ENCODE data around the gene ZNF628.
"Not testable (repeated sequence)": the region's sequence is repeated elsewhere in the genome, so short reads cannot be mapped to it uniquely, and the experiment has no call there.

The ZNF628 gene

DNA sequence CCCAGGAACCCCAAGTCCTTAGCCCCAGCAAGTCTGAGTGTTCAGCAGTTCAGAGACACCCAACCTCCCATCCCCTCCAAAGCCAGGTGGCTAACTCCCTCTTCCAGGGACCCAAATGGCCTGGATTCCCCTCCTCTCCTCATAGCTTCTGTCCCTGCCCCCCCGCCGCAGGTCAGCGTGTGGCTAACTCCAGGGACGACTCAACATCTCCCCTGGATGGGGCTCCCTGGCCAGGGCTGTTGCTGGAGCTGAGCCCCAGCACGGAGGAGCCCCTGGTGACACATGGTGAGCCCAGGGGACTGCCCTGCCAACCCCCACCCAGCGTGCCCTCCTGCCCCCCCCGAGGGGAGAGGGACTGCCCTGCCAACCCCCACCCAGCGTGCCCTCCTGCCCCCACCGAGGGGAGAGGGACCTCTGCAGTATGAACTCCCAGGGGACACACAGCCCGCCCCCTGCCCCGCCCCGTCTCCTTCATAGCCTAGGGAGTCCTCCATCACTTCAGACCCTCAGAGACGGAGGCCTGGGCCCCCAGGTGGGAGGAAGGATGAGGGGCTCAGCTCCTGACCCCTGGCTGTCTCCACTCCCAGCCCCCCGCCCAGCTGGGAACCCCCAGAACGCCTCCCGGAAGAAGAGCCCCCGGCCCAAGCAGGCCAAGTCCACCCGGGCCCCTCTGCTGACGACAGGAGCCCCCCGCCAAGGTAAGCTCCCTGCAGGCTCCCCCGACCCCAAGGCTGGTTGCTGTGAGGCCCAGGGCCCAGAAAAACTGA is 13.5 kb downstream of the ZNF628 start:
- peaks cover 21% of the 10 kb centered on the region for H3K4me1 Mint-ChIP-seq (ENCODE audit: low read depth)
- no peak for DNase-seq
- H3K9me3 Mint-ChIP-seq = no peaks in the 10 kb centered on the region
- H3K36me3 Mint-ChIP-seq (ENCODE audit: low read depth) = peaks cover 3% of the 10 kb centered on the region
- no peak overlapping the region for H3K27ac Mint-ChIP-seq
- H3K27me3 Mint-ChIP-seq = peaks cover 14% of the 10 kb centered on the region
- no peak overlapping the region for H3K4me3 Mint-ChIP-seq

DNA sequence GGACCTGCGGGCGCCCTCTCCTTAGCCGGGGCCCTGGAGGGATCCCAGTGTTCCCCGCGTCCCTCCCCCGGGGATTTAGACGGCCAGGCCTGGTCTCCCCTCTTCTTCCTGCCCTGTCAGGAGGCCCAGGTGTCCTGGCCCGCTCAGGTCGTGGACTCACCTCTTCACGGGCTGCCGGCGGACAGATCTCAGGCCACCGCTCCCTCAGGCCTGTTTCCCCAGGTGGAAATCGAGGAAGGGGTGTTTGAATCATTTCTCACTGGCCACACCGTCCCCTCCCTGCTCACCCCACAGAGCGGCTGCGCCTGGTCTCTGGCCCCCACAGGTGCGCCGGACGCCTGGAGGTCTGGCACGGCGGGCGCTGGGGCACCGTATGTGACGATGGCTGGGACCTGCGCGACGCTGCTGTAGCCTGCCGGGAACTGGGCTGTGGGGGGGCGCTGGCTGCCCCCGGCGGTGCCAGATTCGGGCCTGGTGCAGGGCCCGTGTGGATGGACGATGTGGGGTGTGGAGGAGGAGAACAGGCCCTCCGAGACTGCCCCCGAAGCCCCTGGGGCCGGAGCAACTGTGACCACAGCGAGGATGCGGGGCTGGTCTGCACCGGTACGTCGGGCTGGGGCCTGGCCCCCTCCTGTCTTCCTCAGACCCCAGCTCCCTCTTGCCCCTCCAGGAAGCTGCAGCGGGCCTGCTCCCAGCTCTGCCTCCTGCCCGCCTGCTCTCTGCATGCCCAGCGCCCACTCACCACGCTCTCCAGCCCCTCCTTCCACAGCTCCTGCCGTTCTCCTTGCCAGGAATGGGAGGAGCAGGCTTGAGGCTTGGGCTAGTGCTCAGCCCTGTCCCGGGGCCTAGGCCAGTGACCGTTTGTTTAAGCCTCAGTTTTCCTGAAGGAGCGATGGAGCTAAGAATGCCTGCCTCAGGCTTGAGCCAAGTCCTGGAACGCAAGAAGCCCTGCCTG is 14.3 kb downstream of the ZNF628 start:
- H3K4me1 Mint-ChIP-seq (ENCODE audit: low read depth) = peaks cover 19% of the 10 kb centered on the region
- no peak overlapping the region for H3K4me3 Mint-ChIP-seq
- no peak for DNase-seq
- H3K27me3 Mint-ChIP-seq = peaks cover 14% of the 10 kb centered on the region
- H3K9me3 Mint-ChIP-seq = no peaks in the 10 kb centered on the region
- peaks cover 3% of the 10 kb centered on the region for H3K36me3 Mint-ChIP-seq (ENCODE audit: low read depth)
- no peak overlapping the region for H3K27ac Mint-ChIP-seq

DNA sequence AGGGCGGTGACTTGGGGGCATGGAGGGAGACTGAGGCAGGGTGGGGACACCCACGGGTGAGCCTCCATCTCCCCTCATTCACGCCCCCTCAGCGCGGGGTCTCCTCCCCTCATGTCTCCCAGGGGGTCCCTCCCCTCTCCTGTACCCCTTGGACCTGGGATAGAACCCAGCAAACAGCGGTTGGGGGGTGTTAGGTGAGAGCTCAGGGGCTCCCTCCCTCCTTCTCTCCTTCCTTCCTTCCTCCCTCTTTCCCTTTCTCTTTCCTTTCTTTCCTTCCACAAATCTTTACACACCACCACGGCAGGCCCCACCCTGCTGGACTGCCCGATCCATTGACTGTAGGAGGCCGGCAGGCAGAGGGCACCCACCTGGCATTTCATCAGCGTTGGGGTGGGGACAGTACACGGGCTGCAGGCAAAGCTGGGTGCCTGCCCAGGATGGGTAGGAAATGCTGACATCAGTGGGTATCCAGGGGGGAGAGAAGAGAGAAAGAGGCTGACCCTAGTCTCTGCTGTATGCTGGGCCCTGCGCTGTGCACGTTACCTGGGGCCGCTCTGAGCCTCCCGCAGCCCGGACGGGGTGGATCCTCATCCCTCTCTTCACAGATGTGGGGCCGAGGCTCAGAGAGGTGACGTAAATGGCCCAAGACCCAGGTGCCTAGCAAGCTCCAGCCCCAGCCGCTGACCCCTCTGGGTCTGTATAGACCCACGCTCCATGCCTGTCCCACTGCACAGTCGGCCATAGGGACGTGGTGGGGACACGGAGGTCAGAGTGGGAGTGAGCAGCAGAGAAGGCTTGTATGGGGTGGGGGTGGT is 15.3 kb downstream of the ZNF628 start:
- DNase-seq = no peak
- H3K4me1 Mint-ChIP-seq (ENCODE audit: low read depth) = peaks cover 13% of the 10 kb centered on the region
- no peak overlapping the region for H3K4me3 Mint-ChIP-seq
- no peaks in the 10 kb centered on the region for H3K9me3 Mint-ChIP-seq
- peaks cover 14% of the 10 kb centered on the region for H3K27me3 Mint-ChIP-seq
- H3K27ac Mint-ChIP-seq = no peak overlapping the region
- no peaks in the 10 kb centered on the region for H3K36me3 Mint-ChIP-seq (ENCODE audit: low read depth)

DNA sequence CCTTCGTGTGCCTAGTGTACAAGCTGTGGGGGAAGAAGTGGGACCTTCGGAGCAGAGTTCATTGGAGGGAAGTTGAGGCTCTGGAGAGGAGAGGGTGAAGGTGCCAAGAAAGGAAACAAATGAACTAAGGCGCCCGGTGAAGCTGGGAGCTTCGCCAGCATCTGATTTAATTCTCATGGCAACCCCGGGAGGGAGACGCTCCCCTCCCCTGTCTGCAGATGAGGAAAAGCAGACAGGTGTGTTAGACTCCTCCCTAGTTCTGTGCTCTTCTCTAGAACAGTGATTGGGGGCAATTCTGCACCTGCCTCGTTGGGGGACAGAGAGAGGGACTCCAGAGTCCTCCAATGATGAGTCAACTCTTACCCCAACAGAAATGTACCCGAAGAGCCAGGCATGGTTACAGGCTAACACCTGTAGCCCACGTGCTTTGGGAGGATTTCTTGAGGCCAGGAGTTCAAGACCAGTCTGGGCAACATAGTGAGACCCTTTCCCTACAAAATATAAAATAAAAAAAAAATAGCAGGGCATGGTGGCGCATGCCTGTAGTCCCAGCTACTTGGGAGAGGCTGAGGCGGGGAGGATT is 16.0 kb downstream of the ZNF628 start:
- H3K27me3 Mint-ChIP-seq = peaks cover 14% of the 10 kb centered on the region
- peaks cover 6% of the 10 kb centered on the region for H3K4me1 Mint-ChIP-seq (ENCODE audit: low read depth)
- no peaks in the 10 kb centered on the region for H3K9me3 Mint-ChIP-seq
- no peak overlapping the region for H3K4me3 Mint-ChIP-seq
- no peaks in the 10 kb centered on the region for H3K36me3 Mint-ChIP-seq (ENCODE audit: low read depth)
- H3K27ac Mint-ChIP-seq = no peak overlapping the region
- DNase-seq = no peak

DNA sequence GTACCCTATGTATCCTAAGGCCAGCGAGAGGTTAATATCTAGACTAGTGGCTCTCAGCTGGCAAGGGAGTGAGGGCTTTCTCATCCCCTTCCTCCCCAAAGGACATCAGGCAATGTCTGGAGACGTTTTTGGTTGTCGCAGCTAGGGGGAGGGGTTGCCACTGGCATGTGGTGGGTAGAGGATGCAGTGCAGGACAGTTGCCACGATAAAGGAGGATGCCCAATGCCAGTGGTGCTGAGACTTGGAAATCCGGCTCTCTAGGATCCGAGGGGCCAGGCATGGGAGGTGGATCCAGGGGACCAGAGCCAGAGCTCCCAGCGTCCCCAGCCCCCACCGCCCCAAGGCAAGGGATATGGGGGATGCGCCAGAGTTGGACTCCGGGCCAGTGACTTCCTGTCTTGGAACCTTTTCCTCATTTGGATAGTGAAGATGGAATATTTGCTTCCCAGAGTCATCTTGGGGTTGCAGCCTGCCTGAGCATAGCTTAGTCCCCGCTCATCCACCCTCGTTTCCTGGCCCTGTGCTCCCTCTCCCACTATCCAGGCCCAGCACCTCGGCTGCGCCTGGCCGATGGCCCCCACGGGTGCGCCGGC is 16.7 kb downstream of the ZNF628 start:
- H3K4me1 Mint-ChIP-seq (ENCODE audit: low read depth) = peaks cover 2% of the 10 kb centered on the region
- H3K4me3 Mint-ChIP-seq = no peak overlapping the region
- H3K27ac Mint-ChIP-seq = no peak overlapping the region
- no peaks in the 10 kb centered on the region for H3K36me3 Mint-ChIP-seq (ENCODE audit: low read depth)
- H3K9me3 Mint-ChIP-seq = no peaks in the 10 kb centered on the region
- H3K27me3 Mint-ChIP-seq = peaks cover 14% of the 10 kb centered on the region
- no peak for DNase-seq

DNA sequence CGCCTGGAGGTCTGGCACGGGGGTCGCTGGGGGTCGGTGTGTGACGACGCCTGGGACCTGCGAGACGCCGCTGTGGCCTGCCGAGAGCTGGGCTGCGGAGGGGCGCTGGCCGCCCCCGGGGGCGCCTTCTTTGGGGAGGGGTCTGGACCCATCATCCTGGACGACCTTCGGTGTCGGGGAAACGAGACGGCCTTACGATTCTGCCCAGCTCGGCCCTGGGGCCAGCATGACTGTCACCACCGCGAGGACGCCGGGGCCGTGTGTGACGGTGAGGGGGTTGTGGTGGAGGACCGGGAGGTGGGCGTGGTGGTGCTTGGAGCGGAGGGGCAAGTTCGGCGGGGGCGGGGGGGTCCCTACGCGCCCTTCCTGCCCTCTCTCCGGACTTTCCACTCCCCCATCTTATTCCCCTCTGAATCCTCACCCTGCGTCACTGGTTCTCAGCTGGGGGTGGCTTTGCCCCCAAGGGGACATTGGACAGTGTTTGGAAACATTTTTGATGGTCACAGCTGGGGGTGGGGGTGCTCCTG is 17.3 kb downstream of the ZNF628 start:
- H3K4me1 Mint-ChIP-seq (ENCODE audit: low read depth) = no peaks in the 10 kb centered on the region

DNA sequence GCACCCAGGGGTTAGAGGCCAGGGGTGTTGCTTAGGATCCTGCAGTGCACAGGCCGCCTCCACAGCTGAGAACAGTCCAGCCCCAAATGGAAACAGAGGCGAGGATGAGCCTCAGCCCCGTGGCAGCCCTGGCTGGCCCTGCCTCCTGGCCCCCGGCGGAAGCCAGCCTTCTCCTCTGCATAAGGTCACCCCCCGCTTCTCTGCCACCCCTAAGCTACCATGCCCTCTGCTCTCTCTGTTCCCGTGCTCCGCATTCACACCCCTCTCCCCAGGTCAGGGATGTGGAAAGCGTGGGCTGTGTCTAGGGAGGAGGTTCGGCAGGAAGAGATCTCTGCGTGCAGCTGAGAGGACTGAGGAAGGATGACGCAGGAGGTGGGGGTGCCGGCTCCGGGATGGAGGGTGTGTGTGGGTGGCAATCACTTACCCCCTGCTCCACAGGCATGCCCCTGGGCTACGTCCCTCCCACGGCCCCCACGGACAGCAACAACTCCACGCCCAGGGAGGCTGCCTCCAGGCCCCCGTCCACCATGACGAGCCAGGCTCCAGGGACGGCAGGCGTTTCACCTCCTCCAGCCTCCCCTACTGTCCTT is 17.9 kb downstream of the ZNF628 start:
- no peak for DNase-seq
- peaks cover 14% of the 10 kb centered on the region for H3K27me3 Mint-ChIP-seq
- peak overlapping the region; percentile 49 for H3K4me3 Mint-ChIP-seq
- H3K27ac Mint-ChIP-seq = no peak overlapping the region
- no peaks in the 10 kb centered on the region for H3K4me1 Mint-ChIP-seq (ENCODE audit: low read depth)
- no peaks in the 10 kb centered on the region for H3K9me3 Mint-ChIP-seq
- no peaks in the 10 kb centered on the region for H3K36me3 Mint-ChIP-seq (ENCODE audit: low read depth)

More for the DNA sequence above, 17.3 kb downstream of the ZNF628 start:
- Mint-ChIP-seq H3K27ac (no peak overlapping the region), H3K4me3 (no peak overlapping the region), H3K36me3 (ENCODE audit: low read depth) (no peaks in the 10 kb centered on the region), H3K27me3 (peaks cover 14% of the 10 kb centered on the region), H3K9me3 (no peaks in the 10 kb centered on the region)
- no peak for DNase-seq

DNA sequence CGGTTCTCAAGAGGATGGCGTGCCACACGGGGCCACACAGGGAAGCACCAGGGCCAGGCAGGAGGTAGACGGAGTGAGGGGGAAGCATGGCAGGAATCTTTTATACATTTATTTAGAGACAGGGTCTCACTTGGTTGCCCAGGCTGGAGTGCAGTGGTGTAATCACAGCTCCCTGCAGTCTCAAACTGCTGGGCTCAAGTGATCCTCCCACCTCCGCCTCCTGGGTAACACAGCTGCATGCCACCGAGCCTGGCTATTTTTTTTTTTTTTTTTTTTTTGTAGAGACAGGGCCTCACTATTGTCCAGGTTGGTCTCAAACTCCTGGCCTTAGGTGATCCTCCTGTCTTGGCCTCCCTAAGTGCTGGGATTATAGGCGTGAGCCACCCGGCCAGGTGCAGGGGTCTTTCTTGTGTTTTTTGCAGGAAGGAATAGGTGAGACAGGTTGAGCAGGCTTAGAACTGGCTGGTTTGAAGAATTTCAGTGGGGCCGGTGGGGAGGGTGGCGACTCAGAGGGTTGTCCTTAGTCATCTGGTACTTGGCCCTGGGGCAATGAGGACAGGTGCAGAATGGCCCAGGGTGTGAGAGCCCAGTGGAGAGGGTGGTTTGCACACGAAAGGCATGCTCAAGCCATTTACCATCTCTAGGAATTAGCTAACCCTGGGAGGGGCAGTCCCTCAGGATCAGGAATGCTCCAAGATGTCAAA is 19.4 kb downstream of the ZNF628 start:
- Mint-ChIP-seq H3K27ac (no peak overlapping the region), H3K4me3 (no peak overlapping the region), H3K36me3 (ENCODE audit: low read depth) (no peaks in the 10 kb centered on the region), H3K27me3 (peaks cover 14% of the 10 kb centered on the region), H3K9me3 (no peaks in the 10 kb centered on the region), H3K4me1 (ENCODE audit: low read depth) (no peaks in the 10 kb centered on the region)
- no peak for DNase-seq

DNA sequence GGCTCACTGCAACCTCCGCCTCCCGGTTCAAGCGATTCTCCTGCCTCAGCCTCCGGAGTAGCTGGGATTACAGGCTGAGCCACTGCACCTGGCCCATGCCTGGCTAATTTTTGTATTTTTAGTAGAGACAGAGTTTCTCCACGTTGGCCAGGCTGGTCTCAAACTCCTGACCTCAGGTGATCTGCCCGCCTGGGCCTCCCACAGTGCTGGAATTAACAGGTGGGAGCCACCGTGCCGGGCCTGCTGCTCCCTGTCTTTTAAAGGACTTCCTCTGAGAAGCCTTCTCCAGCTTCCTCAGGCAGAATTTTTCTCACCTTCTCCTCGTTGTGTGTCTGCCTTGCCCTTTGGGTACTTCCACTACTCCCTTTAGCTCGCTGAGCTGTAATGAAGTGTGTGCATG is 20.4 kb downstream of the ZNF628 start:
- not testable (repeated sequence) for H3K27ac Mint-ChIP-seq; DNase-seq; H3K36me3 Mint-ChIP-seq (ENCODE audit: low read depth); H3K4me1 Mint-ChIP-seq (ENCODE audit: low read depth); H3K27me3 Mint-ChIP-seq; H3K9me3 Mint-ChIP-seq; H3K4me3 Mint-ChIP-seq

DNA sequence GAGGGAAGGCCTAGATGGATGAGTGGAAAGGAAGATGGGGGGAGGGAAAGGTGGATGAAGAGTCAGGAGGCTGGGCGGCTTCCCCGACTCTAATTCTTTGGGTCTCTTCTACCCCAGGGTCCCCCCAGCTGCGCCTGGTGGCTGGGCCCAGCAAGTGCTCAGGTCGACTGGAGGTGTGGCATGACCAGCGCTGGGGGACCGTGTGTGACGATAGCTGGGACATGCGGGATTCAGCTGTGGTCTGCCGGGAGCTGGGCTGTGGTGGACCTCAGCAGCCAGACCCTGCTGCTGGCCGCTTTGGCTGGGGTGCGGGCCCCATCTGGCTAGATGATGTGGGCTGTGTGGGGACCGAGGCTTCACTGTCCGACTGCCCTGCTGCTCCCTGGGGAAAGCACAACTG is 21.3 kb downstream of the ZNF628 start:
- H3K27me3 Mint-ChIP-seq = peaks cover 5% of the 10 kb centered on the region
- H3K9me3 Mint-ChIP-seq = no peaks in the 10 kb centered on the region
- no peaks in the 10 kb centered on the region for H3K36me3 Mint-ChIP-seq (ENCODE audit: low read depth)
- DNase-seq = no peak
- H3K27ac Mint-ChIP-seq = no peak overlapping the region
- no peak overlapping the region for H3K4me3 Mint-ChIP-seq
- H3K4me1 Mint-ChIP-seq (ENCODE audit: low read depth) = peaks cover 6% of the 10 kb centered on the region

DNA sequence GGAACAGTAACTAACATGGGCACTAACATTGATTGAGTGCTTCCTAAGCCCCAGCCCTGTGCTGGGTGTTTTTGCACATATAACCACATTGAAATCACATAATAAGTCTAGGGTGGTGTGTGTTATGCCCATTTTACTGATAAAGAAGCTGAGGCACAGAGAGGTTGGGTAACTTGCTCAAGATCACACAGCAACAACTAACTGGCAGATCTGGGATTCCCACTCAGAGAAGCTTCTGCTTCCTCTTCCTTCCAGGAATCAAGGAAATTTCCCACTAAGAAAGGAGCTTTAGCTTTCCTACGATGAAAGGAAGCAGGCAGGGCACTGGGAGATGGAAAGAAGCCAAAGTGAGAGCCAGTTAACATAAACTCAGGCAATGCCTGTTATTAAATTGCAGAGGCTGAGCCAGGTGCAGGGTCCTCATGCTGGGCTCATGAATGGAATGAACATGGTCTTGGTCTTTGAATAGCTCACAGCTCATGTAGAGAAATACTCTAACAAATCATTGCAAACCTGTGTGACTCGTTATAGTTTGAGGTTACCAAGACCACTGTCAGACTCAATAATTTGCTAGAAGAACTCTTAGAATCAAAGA is 21.9 kb downstream of the ZNF628 start:
- no peaks in the 10 kb centered on the region for H3K27me3 Mint-ChIP-seq
- peaks cover 9% of the 10 kb centered on the region for H3K4me1 Mint-ChIP-seq (ENCODE audit: low read depth)
- no peaks in the 10 kb centered on the region for H3K36me3 Mint-ChIP-seq (ENCODE audit: low read depth)
- H3K4me3 Mint-ChIP-seq = no peak overlapping the region
- H3K9me3 Mint-ChIP-seq = peaks cover 3% of the 10 kb centered on the region
- no peak for DNase-seq
- H3K27ac Mint-ChIP-seq = no peak overlapping the region

DNA sequence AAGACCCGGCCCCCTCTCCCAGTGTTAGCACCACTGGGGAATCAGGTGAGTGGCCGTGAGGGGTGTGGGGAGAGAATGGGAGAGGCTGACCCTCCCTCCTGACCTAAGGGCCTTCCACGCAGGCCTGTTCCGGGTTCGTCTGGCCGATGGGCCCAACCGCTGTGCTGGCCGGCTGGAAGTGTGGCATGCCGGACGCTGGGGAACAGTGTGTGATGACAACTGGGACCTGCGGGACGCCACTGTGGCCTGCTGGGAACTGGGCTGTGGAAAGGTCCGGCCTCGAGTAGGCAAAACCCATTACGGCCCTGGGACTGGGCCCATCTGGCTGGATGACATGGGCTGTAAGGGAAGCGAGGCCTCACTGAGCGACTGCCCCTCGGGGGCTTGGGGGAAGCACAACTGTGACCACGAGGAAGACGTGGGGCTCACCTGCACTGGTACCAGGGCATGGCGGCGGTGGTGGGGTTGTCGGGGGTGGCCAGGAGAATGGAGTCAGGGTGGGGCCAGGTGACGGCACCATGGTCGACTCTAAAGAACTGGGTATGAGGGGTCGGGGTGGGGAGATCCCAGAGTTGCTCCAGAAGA is 24.0 kb downstream of the ZNF628 start:
- Mint-ChIP-seq H3K4me3 (no peak overlapping the region), H3K9me3 (peaks cover 3% of the 10 kb centered on the region), H3K27me3 (no peaks in the 10 kb centered on the region), H3K36me3 (ENCODE audit: low read depth) (no peaks in the 10 kb centered on the region), H3K4me1 (ENCODE audit: low read depth) (peaks cover 18% of the 10 kb centered on the region), H3K27ac (no peak overlapping the region)
- no peak for DNase-seq
